ENCODE measurements around the gene ZNF384.
A peak's percentile ranks its signal among the peaks of the same experiment; 100 is the strongest.

ZNF384 gene

DNA sequence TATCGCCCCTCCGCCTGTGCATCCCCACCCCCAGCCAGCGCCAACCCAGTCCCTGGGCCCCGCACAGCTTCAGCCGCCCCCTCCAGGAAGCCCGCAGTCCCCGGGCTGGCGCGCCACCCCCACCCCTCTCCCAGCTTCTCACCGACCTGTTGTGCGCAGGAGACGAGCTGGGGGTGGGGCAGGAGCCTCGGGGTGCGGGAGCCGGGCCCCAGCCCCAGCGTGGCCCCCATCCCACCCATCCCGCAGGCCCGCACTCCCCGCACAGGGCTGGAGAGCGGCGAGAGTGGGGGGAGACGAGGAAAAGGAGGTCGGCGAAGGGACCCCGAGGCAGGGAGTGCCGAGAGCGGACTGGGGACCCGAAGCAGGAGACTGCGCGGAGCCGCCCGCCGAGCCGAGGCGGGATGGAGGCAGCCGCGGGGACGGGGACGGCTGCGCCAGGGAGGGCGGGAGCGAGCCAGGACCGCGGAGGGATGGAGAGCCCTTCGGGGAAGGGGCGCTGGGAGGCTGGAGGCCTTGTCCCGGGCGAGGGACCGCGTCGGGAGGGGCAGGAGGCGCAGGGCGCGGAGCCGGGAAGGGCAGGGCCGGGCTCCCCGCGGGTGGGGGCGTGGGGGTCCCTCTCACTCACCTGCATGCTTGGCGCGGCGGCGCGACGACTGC lies 10.9 kb upstream of the ZNF384 start:
- intact Hi-C loops (cut with DNase I): no loop called here
- DNase-seq: peak in 6 of 10 donors; percentile 30 to 88 (median 62)

GRCh38 chr12:6699259-6699988 lies 10.2 kb upstream of the ZNF384 start:
- DNase-seq: no peak
- intact Hi-C loops (cut with DNase I): no loop called here

DNA sequence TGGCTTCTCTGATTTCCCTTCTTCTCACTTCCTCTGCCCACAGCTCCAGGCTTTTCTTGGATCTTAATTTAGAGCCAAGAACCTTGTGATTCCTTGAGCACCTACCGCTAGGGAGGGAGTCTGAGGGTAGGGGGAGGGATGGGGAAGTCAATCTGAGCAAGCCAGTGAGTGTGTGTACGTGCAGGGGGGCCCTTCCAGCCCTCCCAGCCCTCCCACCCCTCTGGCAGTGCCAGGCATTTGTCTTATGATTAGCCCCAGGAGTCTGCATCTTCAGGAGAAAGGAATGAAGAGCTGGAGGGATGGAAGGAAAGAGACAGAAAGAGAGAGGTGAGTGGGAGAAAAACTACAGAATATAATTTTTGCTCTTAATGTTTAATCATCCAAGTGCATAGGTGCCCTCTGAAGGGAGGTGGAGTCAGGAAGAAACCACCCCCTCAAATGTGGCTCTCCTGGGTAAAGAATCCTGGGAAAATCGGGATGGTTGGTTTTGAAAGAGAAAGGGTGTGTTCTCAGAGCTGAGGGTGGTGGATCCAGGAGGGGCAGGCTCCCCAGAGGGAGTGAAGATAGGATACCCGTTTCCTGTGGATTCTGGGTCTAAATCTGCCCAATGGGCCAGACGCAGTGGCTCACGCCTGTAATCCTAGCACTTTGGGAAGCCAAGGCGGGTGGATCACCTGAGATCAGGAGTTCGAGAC lies 9.3 kb upstream of the ZNF384 start:
- DNase-seq: no peak
- intact Hi-C loops (cut with DNase I): no loop called here

GRCh38 chr12:6697584-6698351 lies 8.6 kb upstream of the ZNF384 start:
- intact Hi-C loops (cut with DNase I): no loop called here
- peak in 4 of 10 donors; percentile 24 to 75 (median 30) for DNase-seq

- intact Hi-C loops (cut with DNase I): no loop called here
- DNase-seq: no peak
Observed at GRCh38 chr12:6696690-6697583, 7.8 kb upstream of the ZNF384 start.

DNA sequence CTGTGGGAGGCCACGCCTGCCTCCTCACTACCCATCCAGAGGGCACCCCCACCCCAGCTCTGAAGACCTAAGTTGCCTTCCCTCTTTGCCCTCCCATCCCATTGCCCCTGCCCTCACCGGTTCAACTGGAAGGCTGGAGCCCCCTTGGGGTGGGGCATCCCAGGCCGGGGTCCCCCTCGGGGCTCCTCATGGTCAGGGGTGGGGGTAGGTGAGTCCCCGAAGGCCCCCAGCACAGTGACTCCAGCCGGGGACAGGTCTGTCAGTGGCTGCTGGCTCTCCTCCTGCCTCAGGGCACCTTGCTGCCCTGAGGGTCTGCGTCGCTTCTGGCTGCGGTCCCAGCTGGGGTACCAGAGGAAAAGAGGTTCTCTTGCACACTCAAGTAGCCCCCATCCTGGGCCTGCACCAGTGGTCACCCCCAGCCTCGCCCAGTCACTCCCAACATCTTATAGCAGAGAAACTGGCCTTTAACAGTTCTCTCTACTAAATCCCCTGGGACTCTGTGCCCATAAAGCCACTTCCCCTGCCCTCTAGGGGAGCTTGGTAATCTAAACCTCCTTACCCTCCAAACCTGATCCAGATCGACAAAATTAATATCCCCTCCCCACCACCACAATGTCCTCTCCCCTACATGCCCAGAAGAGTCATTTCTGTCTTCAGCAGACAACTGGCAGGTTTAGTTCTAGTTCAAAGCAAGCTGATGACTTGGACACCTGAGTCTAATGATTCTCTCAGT lies 6.3 kb upstream of the ZNF384 start:
- intact Hi-C loops (cut with DNase I): no loop called here
- no peak for DNase-seq

DNA sequence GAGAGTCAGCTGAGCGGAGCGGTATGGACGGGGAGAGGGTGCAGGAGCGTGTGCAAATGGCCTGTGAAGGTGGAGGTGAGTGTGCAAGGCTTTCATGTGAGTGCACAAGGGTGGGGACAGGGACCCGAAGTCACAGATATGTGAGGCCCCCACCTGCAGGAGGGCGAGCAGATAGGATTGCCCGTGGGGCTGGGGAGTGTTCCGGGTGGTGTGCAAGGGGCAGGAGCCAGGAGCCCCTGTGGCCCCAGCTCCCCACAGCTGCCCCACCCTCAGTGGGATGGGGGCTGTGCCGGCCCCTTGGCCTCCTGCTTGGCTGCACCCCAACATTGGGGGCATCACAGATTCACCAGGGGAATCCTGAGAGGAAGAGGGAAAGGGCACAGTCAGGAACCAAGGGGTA lies 5.5 kb upstream of the ZNF384 start:
- intact Hi-C loops (cut with DNase I): no loop called here
- no peak for DNase-seq

- DNase-seq: no peak
- intact Hi-C loops (cut with DNase I): no loop called here
Observed at GRCh38 chr12:6693832-6694355, 4.7 kb upstream of the ZNF384 start.

DNA sequence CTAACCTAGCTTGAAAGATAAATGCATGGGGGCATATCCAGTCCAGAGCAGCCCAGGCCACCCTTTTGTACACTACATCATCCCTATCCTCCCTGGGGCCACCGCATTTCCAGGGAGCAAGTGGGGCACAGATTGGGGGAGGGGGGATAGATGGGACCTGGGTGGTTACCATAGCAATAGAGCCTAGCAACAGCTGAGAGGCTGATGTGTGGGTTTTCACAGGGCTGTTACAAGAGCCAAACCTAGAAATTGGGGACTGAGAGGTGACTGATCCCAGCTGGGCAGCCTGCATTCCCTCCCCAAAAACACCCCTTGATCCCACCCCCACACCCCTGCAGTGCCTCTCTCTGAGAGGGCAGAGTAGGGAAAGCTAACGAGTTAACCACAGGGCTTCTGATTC lies 3.7 kb upstream of the ZNF384 start:
- intact Hi-C loops (cut with DNase I): no loop called here
- peak in 1 of 10 donors; percentile 19 for DNase-seq

DNA sequence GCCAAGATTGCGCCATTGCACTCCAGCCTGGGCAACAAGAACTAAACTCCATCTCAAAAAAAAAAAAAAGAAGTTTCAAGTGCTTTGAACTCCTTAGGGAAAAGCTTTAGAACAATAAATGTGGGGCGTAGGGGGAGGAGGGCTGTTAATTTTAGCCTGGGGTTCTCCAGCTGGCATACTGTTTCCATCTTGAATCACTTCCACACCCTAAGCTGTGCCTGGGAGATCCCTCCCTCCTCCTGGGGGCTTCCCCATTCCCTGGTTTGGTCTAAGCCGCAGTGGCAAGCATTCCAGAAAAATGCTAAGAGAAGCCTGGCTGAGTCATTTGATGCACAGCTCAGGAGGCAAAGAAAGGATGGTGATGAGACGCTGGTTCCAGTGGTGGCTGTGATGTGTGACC lies 2.3 kb upstream of the ZNF384 start:
- peak in 1 of 10 donors; percentile 46 for DNase-seq
- intact Hi-C loops (cut with DNase I): no loop called here

- DNase-seq: peak in 6 of 10 donors; percentile 83 to 96 (median 88)
- intact Hi-C loops (cut with DNase I): loop anchor here (2.0 kb wide), 1 partner anchor 36 kb away; the partner anchor contains the start of gene COPS7A
Observed at GRCh38 chr12:6688543-6688998, 604 bp downstream of the ZNF384 start.

- peak in 1 of 10 donors; percentile 1 for DNase-seq
- intact Hi-C loops (cut with DNase I): loop anchor here (1.0 kb wide), 1 partner anchor 69 kb away; no protein-coding TSS in a partner anchor
Observed at GRCh38 chr12:6685814-6686213, 3.4 kb downstream of the ZNF384 start.

- DNase-seq: peak in 1 of 10 donors; percentile 60
- intact Hi-C loops (cut with DNase I): loop anchor here (1.0 kb wide), 1 partner anchor 67 kb away; no protein-coding TSS in a partner anchor
Observed at GRCh38 chr12:6684609-6685008, 4.6 kb downstream of the ZNF384 start.

GRCh38 chr12:6676962-6677361 lies 12.2 kb downstream of the ZNF384 start:
- intact Hi-C loops (cut with DNase I): no loop called here
- DNase-seq: peak in 1 of 10 donors; percentile 5

DNA sequence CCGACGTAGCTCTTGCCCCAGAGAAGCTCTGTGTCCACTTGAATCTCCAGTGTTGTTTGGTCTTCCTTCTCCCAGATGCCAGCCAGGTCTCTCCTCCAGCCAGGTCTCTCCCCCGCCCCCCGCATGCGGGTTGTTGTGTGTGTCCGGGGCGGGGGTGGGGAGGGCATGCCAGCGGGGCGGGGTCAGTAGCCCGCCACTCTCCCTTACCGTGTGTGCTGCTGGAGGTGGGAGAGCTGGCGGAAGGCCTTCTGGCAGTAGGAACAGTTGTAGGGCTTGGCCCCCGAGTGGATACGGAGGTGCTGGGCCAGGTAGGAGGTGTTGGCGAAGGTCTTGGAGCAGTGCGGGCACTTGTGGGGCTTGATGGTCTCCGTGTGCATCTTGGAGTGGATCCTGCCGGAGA lies 17.0 kb downstream of the ZNF384 start:
- peak in 1 of 10 donors; percentile 52 for DNase-seq
- intact Hi-C loops (cut with DNase I): no loop called here

DNA sequence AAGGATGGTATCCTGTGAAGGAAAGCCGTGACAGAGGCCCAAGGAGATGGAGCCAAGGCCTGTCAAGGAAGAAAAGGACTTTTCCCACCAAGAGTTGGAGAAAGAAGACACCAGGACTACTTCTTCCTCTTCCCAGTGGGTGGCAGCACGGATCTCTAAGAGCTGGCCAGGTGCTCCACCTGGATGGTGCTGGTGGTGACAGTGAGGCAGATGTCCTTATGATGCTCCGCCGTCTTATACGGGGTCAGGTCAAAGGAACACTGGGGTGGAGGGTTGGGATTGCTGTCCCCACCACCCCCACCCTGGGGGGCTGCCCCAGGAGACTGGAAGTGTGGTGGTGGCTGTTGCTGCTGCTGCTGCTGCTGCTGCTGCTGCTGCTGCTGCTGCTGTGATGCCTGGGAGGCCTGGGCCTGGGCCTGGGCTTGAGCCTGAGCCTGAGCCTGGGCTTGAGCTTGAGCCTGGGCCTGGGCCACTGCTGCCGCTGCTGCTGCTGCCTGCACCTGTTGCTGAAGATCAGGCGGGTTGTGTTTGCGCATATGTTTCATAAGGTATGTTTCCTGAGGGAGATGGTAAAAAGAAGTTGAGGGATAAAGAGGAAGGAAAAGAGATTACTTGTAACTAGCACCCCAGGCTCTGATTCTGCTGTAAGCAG lies 21.5 kb downstream of the ZNF384 start:
- DNase-seq: peak in 1 of 10 donors; percentile 17
- intact Hi-C loops (cut with DNase I): no loop called here

DNA sequence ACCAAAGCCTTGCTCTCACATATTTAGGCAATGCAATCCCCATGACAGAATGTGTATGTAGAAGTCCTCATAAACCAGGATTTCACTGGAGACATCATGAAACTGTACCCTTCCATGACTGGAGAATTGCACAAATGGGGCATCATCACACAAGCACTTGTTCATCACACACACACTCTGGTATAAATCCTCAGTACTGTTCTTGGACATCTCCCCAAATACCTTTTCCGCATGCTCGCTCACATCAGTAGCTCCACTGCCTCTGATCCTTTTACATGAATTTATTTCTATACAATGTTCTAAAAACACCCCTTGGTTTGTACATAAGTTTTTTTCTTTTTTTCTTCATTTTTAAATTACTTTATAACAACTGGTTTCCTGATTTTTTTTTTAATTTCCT lies 23.0 kb downstream of the ZNF384 start:
- intact Hi-C loops (cut with DNase I): no loop called here
- no peak for DNase-seq

DNA sequence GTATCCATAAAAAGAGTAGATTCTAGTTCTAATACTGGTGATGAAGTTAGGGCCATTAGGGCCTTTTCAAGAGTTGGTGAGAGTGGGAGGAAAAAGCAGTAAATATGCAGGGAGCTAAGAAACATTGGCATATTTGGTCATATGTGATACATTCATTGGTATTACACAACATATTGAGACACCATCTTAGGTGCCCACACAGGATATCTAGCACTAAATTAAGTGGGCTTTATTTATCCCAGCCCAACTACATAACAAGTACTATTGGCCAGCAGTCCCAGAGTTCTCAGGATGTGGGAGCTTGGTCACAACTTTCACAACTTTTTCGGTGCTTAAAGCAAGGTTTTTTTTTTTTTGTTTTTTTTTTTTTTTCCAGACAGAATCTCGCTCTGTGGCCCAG lies 24.3 kb downstream of the ZNF384 start:
- intact Hi-C loops (cut with DNase I): loop anchor here (5.0 kb wide), 1 partner anchor 48 kb away; no protein-coding TSS in a partner anchor
- DNase-seq: no peak

Data from posterior cingulate gyrus (tissue), 11 donors.